HL-60 (cell line): Measurements from ENCODE around the gene NALCN.

Experiments used
- DNase-seq, 2 experiments: peaks; one replicate each; pipeline ENCODE4 v3.0.0-alpha.2; 2010 to 2020; ENCODE audit warnings: low read depth in 1 of 2, low spot score in 1 of 2
- H3K27ac ChIP-seq: fragments of 250-450 bp; sonication (Bioruptor Pico); replicated peaks from 2 replicates; pipeline ENCODE4 v1.5.1; 2020; ENCODE audit warnings: mild to moderate bottlenecking, moderate library complexity
- H3K27me3 ChIP-seq: fragments of 250-450 bp; sonication (Bioruptor Pico); 2 replicates; pipeline ENCODE4 v1.5.1; 2021; ENCODE audit warnings: mild to moderate bottlenecking, moderate library complexity; ENCODE audit not compliant: insufficient read depth, poor library complexity, severe bottlenecking
- H3K4me3 ChIP-seq: replicated peaks from 2 replicates; pipeline ENCODE4 v1.5.1; 2011; ENCODE audit warnings: mild to moderate bottlenecking, control low read depth, low read length; ENCODE audit not compliant: insufficient read depth
- GABPA ChIP-seq: IDR thresholded peaks from 2 replicates; pipeline ENCODE4 v1.6.1; 2012; ENCODE audit warnings: low read depth
- POLR2AphosphoS5 ChIP-seq: IDR thresholded peaks from 2 replicates; pipeline ENCODE4 v1.6.1; 2012; ENCODE audit warnings: low read depth
- SPI1 ChIP-seq: IDR thresholded peaks from 2 replicates; pipeline ENCODE4 v1.6.1; 2012; ENCODE audit warnings: low read depth, mild to moderate bottlenecking, borderline replicate concordance
- TF ChIP-seq, protein P1 (sequence below): IDR thresholded peaks from 2 replicates; pipeline ENCODE4 v1.6.1; 2012; ENCODE audit warnings: low read depth; ENCODE audit not compliant: insufficient replicate concordance
- TF ChIP-seq, protein P2 (sequence below): IDR thresholded peaks from one replicate; pipeline ENCODE4 v1.5.1; 2011; ENCODE audit warnings: low read length, control low read depth, inconsistent platforms; ENCODE audit not compliant: insufficient read depth

Gene NALCN

DNA sequence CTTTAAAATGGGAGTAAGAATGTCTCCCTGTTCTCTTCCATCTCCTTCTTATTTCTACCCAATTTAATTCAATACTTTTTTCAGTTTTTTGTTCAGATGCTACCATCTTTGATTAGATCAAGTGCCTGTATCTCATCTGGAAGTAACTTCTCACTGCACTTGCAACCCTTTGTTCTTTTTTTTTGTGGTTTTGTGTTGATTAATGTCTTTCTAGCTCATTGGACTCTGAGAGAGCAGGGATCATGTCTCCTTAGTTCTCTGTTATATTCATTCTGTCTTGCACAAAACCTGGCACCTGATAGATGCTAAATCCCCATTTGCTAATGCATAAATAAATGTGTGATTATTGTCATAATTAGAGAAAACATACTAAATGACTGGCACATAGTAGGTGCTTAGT lies 35.3 kb upstream of the NALCN start:
- H3K4me3 ChIP-seq, result no peak overlapping the region

GRCh38 chr13:101450749-101451130 lies 34.4 kb upstream of the NALCN start:
- DNase-seq, result no peak
- peaks cover 19% of the 10 kb centered on the region for H3K27me3 ChIP-seq
- H3K27ac ChIP-seq, result no peak overlapping the region
- TF ChIP-seq SPI1, result no peak
- no peak for TF ChIP-seq GABPA
- TF ChIP-seq POLR2AphosphoS5, result no peak
- TF ChIP-seq, protein P1, sequence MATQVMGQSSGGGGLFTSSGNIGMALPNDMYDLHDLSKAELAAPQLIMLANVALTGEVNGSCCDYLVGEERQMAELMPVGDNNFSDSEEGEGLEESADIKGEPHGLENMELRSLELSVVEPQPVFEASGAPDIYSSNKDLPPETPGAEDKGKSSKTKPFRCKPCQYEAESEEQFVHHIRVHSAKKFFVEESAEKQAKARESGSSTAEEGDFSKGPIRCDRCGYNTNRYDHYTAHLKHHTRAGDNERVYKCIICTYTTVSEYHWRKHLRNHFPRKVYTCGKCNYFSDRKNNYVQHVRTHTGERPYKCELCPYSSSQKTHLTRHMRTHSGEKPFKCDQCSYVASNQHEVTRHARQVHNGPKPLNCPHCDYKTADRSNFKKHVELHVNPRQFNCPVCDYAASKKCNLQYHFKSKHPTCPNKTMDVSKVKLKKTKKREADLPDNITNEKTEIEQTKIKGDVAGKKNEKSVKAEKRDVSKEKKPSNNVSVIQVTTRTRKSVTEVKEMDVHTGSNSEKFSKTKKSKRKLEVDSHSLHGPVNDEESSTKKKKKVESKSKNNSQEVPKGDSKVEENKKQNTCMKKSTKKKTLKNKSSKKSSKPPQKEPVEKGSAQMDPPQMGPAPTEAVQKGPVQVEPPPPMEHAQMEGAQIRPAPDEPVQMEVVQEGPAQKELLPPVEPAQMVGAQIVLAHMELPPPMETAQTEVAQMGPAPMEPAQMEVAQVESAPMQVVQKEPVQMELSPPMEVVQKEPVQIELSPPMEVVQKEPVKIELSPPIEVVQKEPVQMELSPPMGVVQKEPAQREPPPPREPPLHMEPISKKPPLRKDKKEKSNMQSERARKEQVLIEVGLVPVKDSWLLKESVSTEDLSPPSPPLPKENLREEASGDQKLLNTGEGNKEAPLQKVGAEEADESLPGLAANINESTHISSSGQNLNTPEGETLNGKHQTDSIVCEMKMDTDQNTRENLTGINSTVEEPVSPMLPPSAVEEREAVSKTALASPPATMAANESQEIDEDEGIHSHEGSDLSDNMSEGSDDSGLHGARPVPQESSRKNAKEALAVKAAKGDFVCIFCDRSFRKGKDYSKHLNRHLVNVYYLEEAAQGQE, result no peak
- no peak overlapping the region for H3K4me3 ChIP-seq

More for the DNA sequence above, 35.3 kb upstream of the NALCN start:
- H3K27ac ChIP-seq, result no peak overlapping the region
- no peak for TF ChIP-seq POLR2AphosphoS5
- TF ChIP-seq GABPA, result no peak
- TF ChIP-seq, protein P1, result no peak
- no peak for TF ChIP-seq SPI1
- TF ChIP-seq, protein P2, sequence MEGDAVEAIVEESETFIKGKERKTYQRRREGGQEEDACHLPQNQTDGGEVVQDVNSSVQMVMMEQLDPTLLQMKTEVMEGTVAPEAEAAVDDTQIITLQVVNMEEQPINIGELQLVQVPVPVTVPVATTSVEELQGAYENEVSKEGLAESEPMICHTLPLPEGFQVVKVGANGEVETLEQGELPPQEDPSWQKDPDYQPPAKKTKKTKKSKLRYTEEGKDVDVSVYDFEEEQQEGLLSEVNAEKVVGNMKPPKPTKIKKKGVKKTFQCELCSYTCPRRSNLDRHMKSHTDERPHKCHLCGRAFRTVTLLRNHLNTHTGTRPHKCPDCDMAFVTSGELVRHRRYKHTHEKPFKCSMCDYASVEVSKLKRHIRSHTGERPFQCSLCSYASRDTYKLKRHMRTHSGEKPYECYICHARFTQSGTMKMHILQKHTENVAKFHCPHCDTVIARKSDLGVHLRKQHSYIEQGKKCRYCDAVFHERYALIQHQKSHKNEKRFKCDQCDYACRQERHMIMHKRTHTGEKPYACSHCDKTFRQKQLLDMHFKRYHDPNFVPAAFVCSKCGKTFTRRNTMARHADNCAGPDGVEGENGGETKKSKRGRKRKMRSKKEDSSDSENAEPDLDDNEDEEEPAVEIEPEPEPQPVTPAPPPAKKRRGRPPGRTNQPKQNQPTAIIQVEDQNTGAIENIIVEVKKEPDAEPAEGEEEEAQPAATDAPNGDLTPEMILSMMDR, result no peak
- H3K27me3 ChIP-seq, result peaks cover 19% of the 10 kb centered on the region
- DNase-seq, result no peak

DNA sequence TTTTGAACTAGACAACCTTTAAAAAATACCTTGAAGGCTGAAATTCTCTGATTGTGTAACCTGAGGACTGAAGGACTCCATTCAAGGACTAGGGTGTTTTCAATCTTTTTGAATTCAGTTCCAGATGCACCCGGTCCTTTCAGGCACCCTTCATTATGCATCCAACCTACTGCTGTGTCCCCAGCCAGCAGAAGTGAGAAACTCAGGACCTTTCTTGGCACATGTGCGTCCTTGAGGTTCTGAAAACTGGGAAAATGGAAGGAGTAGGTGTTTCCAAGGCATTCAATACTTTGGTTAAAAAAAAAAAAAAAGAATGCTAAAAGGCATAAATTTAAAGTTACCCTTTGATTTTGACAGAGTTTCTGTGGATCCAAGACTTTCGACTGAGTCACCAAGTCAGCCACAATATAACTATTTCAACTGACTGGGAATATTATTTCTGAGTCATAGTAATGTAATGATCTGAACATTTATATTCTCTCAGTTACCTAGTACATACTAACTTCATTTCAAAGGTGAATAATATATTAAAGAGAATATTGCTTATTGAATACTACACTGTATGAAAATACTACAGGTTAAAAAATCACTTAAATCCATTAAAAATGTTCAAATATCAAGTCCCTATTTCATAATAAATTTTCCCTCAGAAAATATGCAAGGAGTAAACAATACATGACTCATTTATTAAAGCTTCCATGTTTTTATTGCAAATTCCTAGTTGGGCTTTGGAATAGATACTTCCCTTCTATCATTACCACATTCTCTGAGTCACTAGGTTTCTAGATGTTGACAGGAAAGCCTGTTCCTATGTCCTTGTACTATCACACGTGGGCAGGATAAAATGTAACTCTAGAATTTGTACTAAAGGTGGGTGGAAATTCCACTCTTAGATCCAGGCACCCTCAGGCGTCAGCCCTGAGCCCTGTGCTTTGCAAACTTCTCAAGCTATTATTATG lies 33.8 kb upstream of the NALCN start:
- peaks cover 19% of the 10 kb centered on the region for H3K27me3 ChIP-seq
- H3K4me3 ChIP-seq, result no peak overlapping the region
- TF ChIP-seq, protein P1, result no peak
- TF ChIP-seq, protein P2, result no peak
- no peak for TF ChIP-seq POLR2AphosphoS5
- TF ChIP-seq GABPA, result no peak
- no peak for TF ChIP-seq SPI1
- DNase-seq, result no peak
- no peak overlapping the region for H3K27ac ChIP-seq
